Activated CD8-positive, alpha-beta memory T cell treated with anti-CD3 and anti-CD28 coated beads for 1 hour (primary cell): ENCODE results near the gene PLD3.

Experiments
- DNase-seq, 2 donors: peaks; one replicate each; pipeline ENCODE4 v3.0.0-alpha.2; 2020; ENCODE audit warnings: low read depth in 1 of 2; ENCODE audit errors: extremely low read depth in 1 of 2

PLD3 gene

GRCh38 chr19:40412866-40413265, 64.4 kb downstream of the PLD3 start:
- DNase-seq, result no peak

GRCh38 chr19:40413291-40413845, 64.9 kb downstream of the PLD3 start, which contains the start of gene PRX:
Gene PRX (minus strand): TSS chr19:40413378. CDS start chr19:40407932, 5,446 bp downstream.
- no peak for DNase-seq

GRCh38 chr19:40414542-40415535, 66.3 kb downstream of the PLD3 start:
- no peak for DNase-seq

- no peak for DNase-seq
These were observed 67.3 kb downstream of the PLD3 start for GRCh38 chr19:40415768-40416167.

- no peak for DNase-seq
These were observed 68.6 kb downstream of the PLD3 start for GRCh38 chr19:40416918-40417642.

GRCh38 chr19:40417643-40417981, 69.1 kb downstream of the PLD3 start:
- no peak for DNase-seq

- DNase-seq, result no peak
These were observed 69.5 kb downstream of the PLD3 start for GRCh38 chr19:40418040-40418439.

GRCh38 chr19:40419066-40419612, 70.6 kb downstream of the PLD3 start:
- no peak for DNase-seq

- DNase-seq, result no peak
These were observed 71.3 kb downstream of the PLD3 start for GRCh38 chr19:40419780-40420179.

- DNase-seq, result no peak
These were observed 71.9 kb downstream of the PLD3 start for GRCh38 chr19:40420451-40420765.

GRCh38 chr19:40420766-40421765, 72.6 kb downstream of the PLD3 start:
- peak in 1 of 2 donors; percentile 60 for DNase-seq

- no peak for DNase-seq
These were observed 73.7 kb downstream of the PLD3 start for GRCh38 chr19:40421993-40422747.

- no peak for DNase-seq
These were observed 74.5 kb downstream of the PLD3 start for GRCh38 chr19:40422748-40423566.

- DNase-seq, result no peak
These were observed 75.4 kb downstream of the PLD3 start for GRCh38 chr19:40423938-40424337.

GRCh38 chr19:40424637-40425449, 76.3 kb downstream of the PLD3 start:
- no peak for DNase-seq

- peak; percentile 100 for DNase-seq
These were observed 77.2 kb downstream of the PLD3 start, which contains the start of gene SERTAD1 for GRCh38 chr19:40425450-40426287. Gene SERTAD1 (minus strand): TSS chr19:40425992. CDS start chr19:40423546, 2,446 bp downstream.
